Ramos (cell line): ENCODE measurements around the gene LCTL.
"Not testable (repeated sequence)": the region's sequence is repeated elsewhere in the genome, so short reads cannot be mapped to it uniquely, and the experiment has no call there.

ENCODE experiments used
- in situ Hi-C: fragments of 300-500 bp; cut with MboI; formaldehyde crosslinking; loops from one replicate; pipeline ENCODE4 v1.14.3; 2022; ENCODE audit warnings: low sequenced_read_pairs; ENCODE audit not compliant: unreplicated experiment

LCTL gene

DNA sequence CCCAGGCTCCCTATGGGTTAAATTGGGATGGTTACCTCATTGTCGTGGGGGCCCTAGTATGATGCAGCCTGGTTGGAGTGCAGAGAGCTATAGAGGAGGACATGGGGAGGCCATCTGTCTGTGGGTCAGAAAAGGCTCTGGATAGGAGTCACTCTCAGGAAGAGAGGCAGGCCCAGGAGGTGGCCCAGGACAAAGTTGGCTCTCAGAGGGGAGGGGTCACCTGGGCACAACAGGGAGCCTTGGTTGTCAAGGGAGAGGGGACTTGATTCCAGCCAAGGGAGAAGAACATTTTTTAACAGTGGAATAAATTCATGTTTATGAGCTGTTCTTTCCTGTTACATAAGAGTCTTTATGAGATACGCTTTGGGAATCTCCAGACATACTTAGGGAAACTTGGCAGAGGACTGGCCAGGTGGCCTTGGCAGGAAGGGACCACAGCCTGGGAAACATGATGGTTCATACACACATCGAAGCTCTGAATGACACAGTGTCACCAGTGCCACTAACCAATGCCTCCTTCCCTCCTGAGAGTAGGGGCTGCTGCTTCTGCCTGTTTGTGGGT is 27.5 kb upstream of the LCTL start:
- in situ Hi-C loops, result no loop called here

DNA sequence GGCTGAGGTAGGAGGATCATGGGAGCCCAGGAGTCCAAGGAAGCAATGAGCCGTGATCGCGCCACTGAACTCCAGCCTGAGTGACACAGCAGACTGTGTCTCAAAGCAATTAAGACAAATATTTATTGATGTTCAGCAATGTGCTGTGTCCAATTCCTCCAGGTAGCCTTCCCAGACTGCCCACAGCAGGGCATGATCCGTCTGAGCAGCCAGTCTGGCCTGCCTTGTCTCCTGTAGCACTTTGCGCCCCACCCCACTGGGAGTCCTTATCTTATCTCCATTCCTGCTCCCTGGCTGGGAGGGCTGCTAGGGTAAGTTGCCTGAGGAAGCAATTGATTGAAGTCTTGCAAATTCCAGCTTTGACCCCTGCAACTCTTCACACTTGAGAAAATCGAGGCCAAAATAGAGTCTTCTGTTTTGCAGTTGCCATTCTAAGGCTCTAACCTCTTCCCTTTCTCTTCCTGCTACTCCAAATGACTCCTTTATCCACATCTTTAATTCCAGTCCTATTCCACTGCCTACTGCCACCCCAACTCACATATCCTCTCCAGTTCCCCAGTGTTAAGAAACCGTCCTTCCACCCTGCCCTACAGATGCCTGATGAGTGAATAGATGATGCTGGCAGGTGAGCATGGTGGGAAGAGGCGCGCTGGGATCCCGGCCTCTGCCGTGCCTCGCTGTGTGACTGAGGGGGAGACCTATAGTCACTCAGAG is 26.9 kb upstream of the LCTL start:
- in situ Hi-C loops, result no loop called here

DNA sequence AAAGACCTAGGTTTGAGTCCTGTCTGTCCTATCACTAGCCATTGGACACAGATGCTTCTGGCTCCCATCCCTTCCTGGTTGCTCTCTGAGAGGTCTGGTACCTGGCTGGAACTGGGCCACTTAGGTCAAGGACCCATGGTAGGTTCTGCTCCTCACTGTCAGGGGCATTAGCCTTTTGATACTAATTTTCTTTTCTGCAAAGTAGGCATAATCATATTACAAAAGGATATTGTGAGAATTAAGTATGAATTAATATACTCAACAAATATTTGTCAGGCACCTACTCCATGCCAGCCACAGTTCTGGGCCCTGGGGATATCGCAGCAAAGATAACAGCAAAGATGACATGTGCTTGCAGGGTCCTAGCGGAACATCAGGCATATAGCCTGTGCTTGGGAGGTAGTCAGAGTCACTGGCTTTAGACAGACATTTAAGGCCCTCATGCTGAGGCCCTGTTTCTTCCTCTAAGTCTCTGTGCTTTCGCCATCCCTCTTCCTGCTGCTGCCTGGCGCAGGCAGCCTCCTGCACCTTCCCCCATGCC is 25.6 kb upstream of the LCTL start:
- in situ Hi-C loops, result no loop called here

DNA sequence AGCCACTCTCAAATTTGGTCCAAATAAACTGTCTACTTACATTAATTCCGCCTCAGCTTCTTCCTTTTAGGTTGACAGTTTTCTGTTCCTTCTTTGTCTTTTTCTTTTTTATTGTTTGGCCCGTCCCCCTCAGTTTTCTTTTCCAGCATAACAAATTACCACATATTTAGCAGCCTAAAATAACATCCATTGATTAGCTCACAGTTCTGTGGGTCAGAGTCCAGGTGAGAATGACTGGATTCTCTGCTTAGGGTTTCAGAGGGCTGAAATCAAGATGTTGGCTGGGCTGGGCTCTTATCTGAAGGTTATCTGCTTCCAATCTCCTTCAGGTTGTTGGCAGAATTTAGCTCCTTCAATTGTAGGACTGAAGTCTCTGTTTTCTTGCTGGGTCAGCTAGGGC is 24.6 kb upstream of the LCTL start:
- in situ Hi-C loops, result no loop called here

DNA sequence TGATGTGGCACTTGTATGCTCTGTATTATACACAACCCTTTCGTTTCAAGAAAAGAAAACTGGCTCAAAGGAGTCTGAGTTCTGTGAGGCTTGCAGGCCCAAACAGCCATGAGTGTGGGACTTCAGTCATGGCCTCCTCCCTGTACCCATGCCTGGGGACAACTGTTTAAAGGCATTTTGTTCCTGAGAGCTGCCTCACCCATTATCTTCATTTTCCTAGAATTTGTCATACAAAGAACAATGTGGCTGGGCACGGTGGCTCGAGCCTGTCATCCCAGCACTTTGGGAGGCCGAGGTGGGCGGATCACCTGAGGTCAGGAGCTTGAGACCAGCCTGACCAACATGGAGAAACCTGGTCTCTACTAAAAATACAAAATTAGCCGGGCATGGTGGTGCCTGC is 23.6 kb upstream of the LCTL start:
- in situ Hi-C loops, result not testable (repeated sequence)

DNA sequence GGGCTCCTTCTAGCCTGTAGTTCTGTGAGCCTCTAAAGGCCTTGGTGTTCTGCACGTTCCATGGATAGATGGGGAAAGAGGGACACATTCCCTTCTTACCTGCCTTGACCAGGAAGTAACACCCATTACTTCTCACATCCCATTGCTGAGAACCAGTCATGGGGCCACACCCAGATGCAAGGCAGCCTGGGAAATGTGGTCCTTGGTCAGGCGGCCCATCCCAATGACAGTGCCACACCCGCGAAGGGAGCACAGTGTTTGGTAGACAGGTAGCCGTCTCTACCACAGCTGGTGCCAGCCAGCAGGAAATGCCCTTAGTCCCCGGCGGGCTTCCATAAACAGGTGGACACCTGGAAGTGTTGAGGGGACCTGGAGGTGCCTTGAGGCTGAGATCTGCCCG is 23.2 kb upstream of the LCTL start:
- in situ Hi-C loops, result no loop called here

DNA sequence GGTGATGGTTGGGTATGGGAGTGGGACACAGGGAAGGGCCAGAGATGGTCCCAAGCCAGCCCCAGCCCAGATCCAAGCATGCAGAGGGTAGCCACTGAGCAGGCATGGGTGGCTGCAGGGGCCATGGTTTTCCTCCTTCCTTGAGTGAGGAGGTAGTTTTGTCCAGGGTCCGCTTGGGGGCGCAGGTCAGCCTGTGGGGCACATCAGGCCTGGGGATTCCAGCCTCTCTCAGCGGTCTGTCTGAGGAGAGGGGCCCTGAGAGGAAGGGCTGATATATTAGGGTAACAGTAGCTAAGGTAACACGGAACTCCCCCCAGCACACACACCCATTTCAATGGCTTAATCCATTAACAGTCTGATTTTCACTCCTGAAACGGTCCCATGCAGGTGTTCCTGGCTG is 22.7 kb upstream of the LCTL start:
- in situ Hi-C loops, result no loop called here

DNA sequence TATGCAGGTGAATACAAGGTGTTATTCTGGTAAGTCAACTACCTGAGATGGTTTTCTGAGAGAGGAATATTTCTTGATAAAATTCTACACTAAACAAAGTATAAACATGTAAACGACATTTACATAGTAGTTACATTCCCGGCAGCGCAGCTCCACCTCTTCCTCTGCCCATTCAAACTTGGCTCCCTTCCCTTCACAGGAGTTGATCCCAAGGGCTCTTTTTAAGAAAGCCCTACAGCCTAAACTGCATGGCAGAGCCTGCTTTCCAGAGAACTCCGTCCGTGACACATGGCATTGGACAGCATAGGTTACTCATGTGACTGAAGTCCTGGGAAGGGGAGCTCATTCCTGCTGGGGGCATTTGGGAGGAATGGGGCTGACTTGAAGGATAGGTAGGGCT is 22.0 kb upstream of the LCTL start:
- in situ Hi-C loops, result no loop called here

DNA sequence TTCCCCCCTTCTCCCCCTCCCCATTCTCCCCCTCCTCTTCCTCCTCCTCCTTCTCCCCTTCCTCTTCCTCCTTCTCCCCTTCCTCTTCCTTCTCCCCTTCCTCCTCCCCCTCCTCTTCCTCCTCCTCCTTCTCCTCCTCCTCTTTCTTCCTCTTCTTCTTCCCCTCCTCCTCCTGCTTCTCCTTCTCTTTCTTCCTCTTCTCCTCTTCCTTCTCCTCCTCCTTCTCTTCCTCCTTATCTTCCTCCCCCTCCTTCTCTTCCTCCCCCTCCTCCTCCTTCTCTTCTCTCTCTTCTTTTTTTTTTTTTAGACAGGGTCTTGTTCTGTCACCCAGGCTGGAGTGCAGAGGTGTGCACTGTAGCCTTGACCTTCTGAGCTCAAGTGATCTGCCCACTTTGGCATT is 21.2 kb upstream of the LCTL start:
- in situ Hi-C loops, result no loop called here

DNA sequence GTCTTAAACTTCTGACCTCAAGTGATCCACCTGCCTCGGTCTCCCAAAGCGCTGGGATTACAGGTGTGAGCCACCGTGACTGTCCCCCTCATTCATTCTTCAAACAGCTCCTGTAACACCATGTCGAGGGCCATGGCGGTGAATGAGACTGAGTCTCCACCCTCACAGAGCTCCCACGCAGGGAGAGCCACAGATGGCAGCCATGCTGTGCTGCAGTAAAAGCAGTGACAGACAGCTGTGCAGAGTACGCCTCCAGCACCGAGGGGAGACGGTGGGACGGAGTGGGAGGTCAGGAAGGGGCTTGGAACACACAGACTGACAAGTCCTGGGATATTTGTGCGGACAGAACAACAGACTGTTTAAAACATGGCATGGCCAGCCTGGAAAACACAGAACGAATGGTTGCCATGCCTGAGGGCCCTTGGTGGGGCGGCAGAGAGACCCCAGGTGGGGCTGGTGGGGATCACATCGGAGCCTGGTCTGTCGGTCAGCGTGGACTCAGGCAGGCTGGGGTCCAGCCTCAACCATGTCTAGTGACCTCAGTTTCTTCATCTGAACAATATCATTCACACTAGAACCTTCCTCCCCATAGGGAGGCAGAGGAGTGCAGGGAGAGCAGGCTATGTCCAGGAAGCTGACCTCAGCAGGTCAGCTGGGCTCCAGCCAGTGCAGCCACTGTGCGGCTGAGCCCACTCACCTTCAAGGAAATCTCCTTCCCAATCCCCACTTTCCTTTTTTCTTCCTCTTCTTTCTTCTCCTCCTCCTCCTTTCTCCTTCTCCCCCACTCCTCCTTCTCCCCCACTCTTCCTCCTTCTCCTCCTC is 20.6 kb upstream of the LCTL start:
- in situ Hi-C loops, result no loop called here

DNA sequence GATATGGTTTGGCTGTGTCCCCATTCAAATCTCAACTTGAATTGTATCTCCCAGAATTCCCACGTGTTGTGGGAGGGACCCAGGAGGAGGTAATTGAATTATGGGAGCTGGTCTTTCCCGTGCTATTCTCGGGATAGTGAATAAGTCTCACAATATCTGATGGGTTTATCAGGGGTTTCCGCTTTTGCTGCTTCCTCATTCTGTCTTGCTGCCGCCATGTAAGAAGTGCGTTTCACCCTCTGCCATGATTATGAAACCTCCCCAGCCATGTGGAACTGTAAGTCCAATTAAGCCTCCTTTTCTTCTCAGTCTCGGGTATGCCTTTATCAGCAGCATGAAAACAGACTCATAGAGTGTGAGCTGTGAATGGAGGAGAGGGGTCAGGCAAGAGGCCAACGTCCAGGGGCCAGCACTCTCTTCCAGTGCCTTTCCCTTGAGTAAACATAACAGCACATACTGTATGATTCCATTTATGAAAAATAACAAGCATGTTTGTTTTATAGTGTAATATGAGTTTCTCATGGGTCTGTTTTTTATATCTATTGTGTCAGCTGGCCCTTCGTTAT is 16.3 kb upstream of the LCTL start:
- in situ Hi-C loops, result no loop called here

DNA sequence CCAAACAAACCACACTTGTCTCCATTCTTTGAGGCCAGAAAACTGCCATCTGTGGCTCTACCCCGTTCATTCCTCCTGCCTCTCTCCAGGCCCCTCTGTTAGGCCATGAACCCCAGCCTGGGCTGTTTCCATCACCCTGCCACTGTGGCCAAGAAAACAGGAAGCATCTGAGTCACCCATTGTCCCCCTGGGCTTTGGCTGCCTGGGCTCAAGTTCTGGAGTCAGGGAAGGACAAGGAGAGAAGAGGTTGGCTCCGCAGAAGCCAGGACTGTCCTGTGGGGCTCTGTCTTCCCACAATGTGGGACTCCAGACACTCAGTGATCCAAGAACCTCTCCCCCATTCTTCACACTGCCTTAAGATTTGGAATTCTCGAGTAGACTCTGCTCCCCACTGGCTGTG is 14.8 kb upstream of the LCTL start:
- in situ Hi-C loops, result no loop called here

DNA sequence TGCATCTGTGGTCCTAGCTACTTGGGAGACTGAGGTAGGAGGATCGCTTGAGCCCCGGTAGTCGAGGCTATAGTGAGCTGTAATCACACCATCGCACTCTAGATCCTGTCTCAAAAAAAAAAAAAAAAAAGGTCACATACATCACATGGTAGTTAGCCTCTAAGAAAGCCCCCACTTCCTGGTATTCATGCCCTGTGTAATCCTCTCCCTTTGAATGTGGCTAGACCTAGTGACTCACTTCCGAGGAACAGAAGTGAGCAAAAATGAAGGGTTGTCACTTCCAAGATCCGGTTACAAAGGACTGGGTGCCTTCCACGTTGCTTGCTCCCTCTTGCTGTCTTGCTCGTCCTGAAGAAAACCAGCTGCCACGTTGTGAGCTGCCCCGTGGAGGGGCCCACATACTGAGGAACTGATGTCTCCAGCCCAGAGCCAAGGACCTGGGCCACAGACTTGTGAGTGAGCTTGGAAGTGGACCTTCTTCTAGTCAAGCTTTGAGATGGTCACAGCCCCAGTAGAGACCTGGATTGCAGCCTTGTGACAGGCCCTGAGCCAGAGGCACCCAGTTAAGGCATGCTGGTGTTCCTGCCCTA is 12.6 kb upstream of the LCTL start:
- in situ Hi-C loops, result no loop called here

DNA sequence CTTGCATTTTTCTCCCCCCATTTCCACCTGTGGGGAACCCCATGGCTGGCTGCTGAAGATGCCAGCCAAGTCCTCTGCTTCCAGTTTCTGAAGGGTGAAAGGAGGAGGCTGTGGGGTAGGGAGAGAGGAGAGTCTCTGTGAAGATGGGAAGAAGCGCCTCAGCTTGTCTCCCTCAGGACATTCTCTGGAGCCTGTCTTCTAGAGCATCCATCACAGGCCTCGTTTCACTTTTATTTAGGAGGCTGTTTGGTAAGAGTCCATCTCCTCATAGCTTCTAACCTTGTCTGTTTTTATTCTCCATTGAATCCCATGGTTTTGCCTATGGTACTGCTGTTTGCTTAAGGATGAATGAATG is 8.8 kb upstream of the LCTL start:
- in situ Hi-C loops, result no loop called here

DNA sequence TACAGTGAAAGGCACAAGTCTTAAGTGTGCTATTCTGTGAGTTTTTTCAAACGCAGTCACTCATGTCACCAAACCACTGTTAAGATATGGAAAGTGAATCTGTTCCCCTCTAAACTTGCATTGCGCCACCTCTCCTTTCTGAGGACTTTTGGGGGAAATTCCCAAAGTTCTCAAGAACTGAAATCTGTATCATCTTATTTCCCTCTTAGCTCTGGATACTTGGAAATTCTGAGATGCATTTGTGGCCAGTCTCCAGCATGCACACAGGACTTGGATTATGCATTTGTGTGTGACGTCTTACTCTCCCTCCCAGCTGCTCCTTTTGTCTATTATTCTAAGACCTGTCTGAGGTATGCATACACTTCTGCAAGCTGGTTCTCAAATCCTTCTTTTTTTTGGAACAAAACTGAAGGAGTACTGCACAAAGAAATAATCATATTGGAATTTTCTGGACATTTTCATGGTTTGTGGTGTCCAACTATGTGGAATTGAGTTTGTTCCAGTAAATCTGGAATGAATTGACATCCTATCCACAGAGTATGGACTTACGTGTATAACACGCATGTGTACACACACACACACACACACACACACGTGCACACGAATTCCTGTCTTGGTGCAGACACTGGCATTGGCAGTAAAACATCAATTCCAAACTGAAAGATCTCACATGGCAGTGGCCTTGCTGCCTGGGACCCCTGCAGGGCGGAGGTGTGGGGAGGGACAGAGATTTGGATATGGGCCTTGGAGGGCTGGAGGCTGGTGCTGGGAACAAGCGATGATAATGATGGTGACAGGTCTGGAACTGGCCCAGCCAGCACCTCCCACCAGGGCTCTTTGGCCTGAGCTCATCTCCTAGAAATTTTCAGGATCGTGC is 8.2 kb upstream of the LCTL start:
- in situ Hi-C loops, result no loop called here

DNA sequence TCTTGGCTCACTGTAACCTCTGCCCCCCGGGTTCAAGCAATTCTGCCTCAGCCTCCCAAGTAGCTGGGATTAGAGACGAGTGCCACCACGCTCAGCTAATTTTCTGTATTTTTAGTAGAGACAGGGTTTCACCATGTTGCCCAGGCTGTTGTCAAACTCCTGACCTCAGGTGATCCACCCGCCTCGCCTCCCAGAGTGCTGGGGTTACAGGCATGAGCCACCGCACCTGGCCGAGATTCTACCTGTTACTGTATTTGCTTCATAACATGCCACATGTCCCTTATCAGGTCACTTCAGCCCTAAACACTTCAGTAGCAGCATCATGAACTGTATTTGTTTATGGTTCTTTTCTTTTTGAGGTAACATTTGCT is 7.5 kb upstream of the LCTL start:
- in situ Hi-C loops, result no loop called here

DNA sequence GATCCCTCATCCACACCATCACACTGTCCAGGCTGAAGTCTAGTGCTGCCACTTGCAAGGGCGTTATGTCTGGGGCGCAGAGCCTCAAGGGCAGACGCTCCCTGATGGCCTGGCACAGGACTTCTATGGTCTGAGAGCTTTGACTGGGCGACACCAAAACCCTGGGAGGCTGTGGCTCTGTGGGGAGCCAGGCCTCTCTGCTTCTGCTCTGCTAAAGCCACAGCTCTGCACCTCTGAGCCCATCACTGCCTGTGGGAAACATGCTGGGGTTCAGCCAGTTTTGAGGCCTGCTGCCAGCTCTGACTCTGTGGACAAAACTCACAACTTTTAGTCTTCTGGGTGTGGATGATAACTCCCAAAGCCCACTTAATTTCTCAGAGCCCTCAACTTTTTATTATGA is 6.3 kb upstream of the LCTL start:
- in situ Hi-C loops, result no loop called here

DNA sequence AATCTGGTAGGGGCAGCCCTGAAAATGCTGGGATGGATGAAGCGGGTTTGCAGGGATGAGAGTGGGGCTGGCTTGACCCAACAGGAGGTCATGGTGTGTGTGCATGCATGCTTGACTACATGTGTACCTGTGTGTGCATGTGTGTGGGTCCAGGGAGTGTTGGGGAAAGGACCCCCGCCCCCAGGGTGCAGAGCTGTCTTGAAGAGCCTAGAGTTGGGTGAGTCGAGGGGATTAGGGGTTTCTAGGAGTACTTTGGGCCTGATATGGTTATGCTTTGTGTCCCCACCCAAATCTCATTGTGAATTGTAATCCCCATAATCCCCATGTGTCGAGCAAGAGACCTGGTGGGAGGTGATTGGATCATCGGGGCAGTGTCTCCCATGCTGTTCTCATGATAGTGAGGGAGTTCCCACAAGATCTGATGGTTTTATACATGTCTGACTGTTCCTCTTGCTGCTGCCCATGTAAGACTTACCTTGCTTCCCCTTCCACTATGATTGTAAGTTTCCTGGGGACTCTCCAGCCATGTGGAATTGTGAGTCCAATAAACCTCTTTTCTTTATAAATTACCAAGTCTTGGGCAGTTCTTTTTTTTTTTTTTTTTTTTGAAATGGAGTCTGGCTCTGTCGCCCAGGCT is 5.2 kb upstream of the LCTL start:
- in situ Hi-C loops, result no loop called here

DNA sequence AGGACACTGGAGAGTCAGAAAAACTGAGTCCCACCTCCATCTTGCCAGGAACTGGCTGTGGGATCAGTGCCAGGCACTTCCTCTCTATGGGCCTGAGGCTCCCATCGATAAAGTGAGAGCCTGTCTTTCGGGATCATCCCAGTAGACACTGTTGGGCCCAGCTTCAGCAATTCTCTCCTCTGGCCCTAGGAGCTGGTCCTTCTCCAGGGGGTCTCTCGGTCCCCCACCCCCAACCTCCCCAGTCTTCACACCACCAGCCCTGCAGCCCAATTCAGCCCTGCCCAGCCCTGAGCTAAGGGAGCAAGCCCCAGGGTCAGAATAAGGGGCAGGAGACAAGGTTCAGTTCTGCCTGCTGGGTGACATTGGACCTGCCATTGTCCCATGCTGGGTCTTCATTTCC is 4.5 kb upstream of the LCTL start:
- in situ Hi-C loops, result no loop called here
